ENCODE data around the gene RIMKLA. TPM values are rescaled to one million over a fixed set of nuclear protein-coding genes. Genes with fewer than 3 reads are reported as not detected.
A peak's percentile ranks its signal among the peaks of the same experiment; 100 is the strongest.

The RIMKLA gene
- total and polyA plus RNA-seq, 2 experiments from 2014 or later = 8.1 to 21.8 TPM

DNA sequence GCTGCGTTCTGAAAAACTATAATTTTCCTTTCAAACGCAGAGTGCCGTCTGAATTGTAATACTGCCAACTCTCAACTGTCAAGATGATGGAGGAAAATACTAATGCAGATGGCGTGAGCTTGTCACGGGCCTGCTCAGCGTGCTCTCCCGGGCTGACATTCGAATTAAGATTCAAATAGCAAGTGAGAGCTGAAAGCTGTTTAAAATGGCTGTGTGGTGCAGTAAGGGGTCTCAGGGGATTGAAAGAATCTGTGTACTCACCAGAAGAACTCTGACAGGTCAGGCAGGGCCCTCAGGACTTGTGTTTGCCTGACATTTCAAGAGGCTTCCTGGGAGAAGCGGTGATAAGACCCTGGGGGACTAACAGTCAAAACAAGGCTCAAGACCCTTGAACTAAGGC is 42.1 kb downstream of the RIMKLA start:
- TF ChIP-seq, protein P1, sequence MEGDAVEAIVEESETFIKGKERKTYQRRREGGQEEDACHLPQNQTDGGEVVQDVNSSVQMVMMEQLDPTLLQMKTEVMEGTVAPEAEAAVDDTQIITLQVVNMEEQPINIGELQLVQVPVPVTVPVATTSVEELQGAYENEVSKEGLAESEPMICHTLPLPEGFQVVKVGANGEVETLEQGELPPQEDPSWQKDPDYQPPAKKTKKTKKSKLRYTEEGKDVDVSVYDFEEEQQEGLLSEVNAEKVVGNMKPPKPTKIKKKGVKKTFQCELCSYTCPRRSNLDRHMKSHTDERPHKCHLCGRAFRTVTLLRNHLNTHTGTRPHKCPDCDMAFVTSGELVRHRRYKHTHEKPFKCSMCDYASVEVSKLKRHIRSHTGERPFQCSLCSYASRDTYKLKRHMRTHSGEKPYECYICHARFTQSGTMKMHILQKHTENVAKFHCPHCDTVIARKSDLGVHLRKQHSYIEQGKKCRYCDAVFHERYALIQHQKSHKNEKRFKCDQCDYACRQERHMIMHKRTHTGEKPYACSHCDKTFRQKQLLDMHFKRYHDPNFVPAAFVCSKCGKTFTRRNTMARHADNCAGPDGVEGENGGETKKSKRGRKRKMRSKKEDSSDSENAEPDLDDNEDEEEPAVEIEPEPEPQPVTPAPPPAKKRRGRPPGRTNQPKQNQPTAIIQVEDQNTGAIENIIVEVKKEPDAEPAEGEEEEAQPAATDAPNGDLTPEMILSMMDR (IDR thresholded peaks at IDR 0.05; ENCODE audit: low read depth, low read length) = no peak
- Histone ChIP-seq H3K4me3 (no peak overlapping the region), H3K36me3 (no peaks in the 10 kb centered on the region), H3K4me1 (ENCODE audit: low read depth) (peaks cover 54% of the 10 kb centered on the region), H3K27ac (peak overlapping the region; percentile 75), H3K9me3 (ENCODE audit: low read depth) (no peaks in the 10 kb centered on the region), H3K27me3 (no peaks in the 10 kb centered on the region)
- DNase-seq (ENCODE audit: low read depth in 1 of 2, low spot score in 1 of 2) = peak; percentile 6 to 74

DNA sequence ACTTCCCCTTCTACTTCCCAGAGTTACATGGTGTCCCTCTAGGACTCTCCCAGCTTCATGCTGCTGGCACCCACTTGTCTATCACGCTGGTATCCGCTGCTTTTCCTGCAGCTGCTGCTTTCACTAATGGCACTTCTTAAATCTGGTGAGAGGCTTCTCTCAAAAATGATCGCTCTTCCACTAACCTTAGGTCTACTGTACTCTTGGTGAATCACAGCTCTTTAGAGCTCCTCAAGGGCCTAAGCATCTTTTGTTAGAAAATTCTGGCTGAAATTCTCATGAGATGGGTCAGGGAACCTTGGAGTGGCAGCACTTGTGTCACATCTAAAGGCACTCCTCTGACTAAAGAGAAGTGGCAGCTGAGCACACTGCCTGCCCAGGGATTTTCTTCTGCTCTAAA is 43.1 kb downstream of the RIMKLA start:
- H3K9me3 ChIP-seq (ENCODE audit: low read depth) = no peaks in the 10 kb centered on the region
- no peak overlapping the region for H3K4me3 ChIP-seq
- H3K27ac ChIP-seq = peak overlapping the region; percentile 75
- DNase-seq (ENCODE audit: low read depth in 1 of 2, low spot score in 1 of 2) = peak in 1 of 2 donors; percentile 5
- TF ChIP-seq, protein P1 (IDR thresholded peaks at IDR 0.05; ENCODE audit: low read depth, low read length) = no peak
- peaks cover 54% of the 10 kb centered on the region for H3K4me1 ChIP-seq (ENCODE audit: low read depth)
- no peaks in the 10 kb centered on the region for H3K27me3 ChIP-seq
- H3K36me3 ChIP-seq = no peaks in the 10 kb centered on the region

DNA sequence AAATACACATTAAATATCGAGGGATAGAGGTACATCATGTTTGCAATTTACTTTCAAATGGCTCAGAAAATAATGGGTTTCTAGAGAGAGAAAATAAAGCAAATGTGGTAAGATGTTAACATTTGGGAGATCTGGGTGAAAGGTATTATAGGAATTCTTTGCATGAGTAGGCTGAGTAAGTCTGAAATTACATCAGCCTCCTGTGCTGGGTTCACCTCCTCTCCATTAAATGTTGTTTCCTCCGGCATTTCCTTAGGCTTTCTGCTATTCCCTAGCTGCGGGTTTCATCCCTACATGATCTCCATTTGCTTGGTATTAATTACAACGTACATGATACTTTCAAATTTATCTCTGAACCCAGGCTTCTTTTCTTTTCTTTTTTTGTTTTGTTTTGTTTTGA is 43.6 kb downstream of the RIMKLA start:
- DNase-seq (ENCODE audit: low read depth in 1 of 2, low spot score in 1 of 2) = peak in 1 of 2 donors; percentile 26
- H3K27ac ChIP-seq = peak overlapping the region; percentile 75

DNA sequence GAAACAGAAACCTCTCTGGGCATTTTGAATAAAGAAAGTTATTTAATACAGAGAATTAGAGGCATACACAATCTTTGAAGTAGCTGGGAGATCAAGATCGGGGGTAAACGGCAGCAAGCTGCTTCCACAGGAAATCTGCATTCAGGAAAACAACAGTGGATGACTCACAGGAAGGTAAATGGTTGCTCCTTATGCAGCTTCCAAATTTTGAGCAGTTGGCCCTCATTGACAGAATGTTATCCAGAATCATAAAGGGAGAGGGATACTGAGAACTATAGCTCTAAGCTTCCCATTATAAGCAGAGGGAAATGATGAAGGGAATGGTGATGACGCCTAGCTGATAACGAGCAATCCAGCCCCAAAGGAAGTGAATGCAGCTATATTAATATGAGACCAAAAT is 46.6 kb downstream of the RIMKLA start:
- TF ChIP-seq, protein P1 (IDR thresholded peaks at IDR 0.05; ENCODE audit: low read depth, low read length) = no peak
- Histone ChIP-seq H3K27ac (no peak overlapping the region), H3K27me3 (no peaks in the 10 kb centered on the region), H3K4me1 (ENCODE audit: low read depth) (peaks cover 26% of the 10 kb centered on the region), H3K4me3 (no peak overlapping the region), H3K9me3 (ENCODE audit: low read depth) (no peaks in the 10 kb centered on the region), H3K36me3 (no peaks in the 10 kb centered on the region)
- DNase-seq (ENCODE audit: low read depth in 1 of 2, low spot score in 1 of 2) = peak in 1 of 2 donors; percentile 14

More for the DNA sequence above, 43.6 kb downstream of the RIMKLA start:
- Histone ChIP-seq H3K36me3 (no peaks in the 10 kb centered on the region), H3K4me3 (no peak overlapping the region), H3K4me1 (ENCODE audit: low read depth) (peaks cover 49% of the 10 kb centered on the region), H3K27me3 (no peaks in the 10 kb centered on the region), H3K9me3 (ENCODE audit: low read depth) (no peaks in the 10 kb centered on the region)
- TF ChIP-seq, protein P1 (IDR thresholded peaks at IDR 0.05; ENCODE audit: low read depth, low read length) = no peak

DNA sequence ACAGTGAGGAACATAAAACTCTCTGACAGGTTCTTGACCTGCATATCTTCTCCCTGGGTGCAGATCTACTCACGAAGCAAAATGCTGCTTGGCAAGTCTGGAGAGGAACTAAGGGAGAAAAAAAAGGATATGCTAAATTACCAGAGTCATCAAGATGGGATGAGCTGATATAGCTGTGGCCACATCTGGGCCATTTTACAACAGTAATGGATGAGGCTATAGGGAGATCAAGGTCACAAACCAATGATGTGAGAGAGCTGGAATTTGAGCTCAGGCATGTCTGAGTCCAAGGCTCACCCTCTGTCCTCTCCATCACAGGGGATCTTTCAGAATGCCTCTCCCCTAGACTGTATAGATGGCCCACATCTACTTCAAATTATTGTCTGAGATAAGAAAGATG is 49.0 kb downstream of the RIMKLA start:
- H3K9me3 ChIP-seq (ENCODE audit: low read depth) = no peaks in the 10 kb centered on the region
- TF ChIP-seq, protein P1 (IDR thresholded peaks at IDR 0.05; ENCODE audit: low read depth, low read length) = no peak
- H3K27me3 ChIP-seq = no peaks in the 10 kb centered on the region
- H3K27ac ChIP-seq = no peak overlapping the region
- no peak overlapping the region for H3K4me3 ChIP-seq
- DNase-seq (ENCODE audit: low read depth in 1 of 2, low spot score in 1 of 2) = no peak
- H3K4me1 ChIP-seq (ENCODE audit: low read depth) = peaks cover 18% of the 10 kb centered on the region
- H3K36me3 ChIP-seq = no peaks in the 10 kb centered on the region

Data from cardiac muscle cell (in vitro differentiated cells and primary cell).